Loucy (cell line): Measurements from ENCODE around the gene PTGDS.

ENCODE experiments used
- CTCF ChIP-seq: fragments of 200-600 bp; sonication (generic); conservative IDR thresholded peaks from 2 replicates; pipeline ENCODE4 v1.5.1; 2014; ENCODE audit warnings: mild to moderate bottlenecking, antibody characterized with exemption, low read length
- EZH2phosphoT487 ChIP-seq: fragments of 200-600 bp; IDR thresholded peaks from 2 replicates; pipeline ENCODE4 v1.6.1; 2018; ENCODE audit warnings: antibody characterized with exemption, mild to moderate bottlenecking, moderate library complexity, borderline replicate concordance

GRCh38 chr9:137017071-137017470 is 39.8 kb downstream of the PTGDS start:
- TF ChIP-seq CTCF: no peak
- no peak for TF ChIP-seq EZH2phosphoT487
